B cell (primary cell): ENCODE measurements around the gene RASD1. TPM values are rescaled to one million over a fixed set of nuclear protein-coding genes. Genes with fewer than 3 reads are reported as not detected.

ENCODE experiments used
- ATAC-seq: fragments of 200-7000 bp; cut with Tn5 transposase; one replicate; pipeline ENCODE4 v1.10.0; 2021; ENCODE audit warnings: low read depth, mild to moderate bottlenecking, moderate number of reproducible peaks, moderate library complexity
- CTCF ChIA-PET: fragments of 350-600 bp; sonication (Branson Sonifier 250); formaldehyde crosslinking; loops from one replicate; lab custom pipeline; 2021; ENCODE audit warnings: antibody characterized with exemption, inconsistent platforms; lab: Charles Lee
- POLR2A ChIA-PET: fragments of 350-600 bp; sonication (Branson Sonifier 250); formaldehyde crosslinking; loops from one replicate; lab custom pipeline; 2021; ENCODE audit warnings: antibody characterized with exemption; lab: Charles Lee
- DNase-seq: peaks from one replicate; pipeline ENCODE4 v3.0.0; 2013
- H2AFZ ChIP-seq: 2 replicates; pipeline ENCODE4 v1.6.1; 2012; ENCODE audit warnings: mild to moderate bottlenecking, low read depth, low read length; ENCODE audit not compliant: insufficient read depth, poor library complexity, severe bottlenecking
- H3K27ac ChIP-seq, 2 donors: 1 replicate in 1 of 2; 2 replicates in 1 of 2; pipeline ENCODE4 v1.5.1; 2012 to 2013; ENCODE audit warnings: low read length in 2 of 2, mild to moderate bottlenecking in 2 of 2, moderate library complexity in 1 of 2
- H3K27me3 ChIP-seq, 4 experiments: fragments of 200-600 bp in 1 of 4; sonication (generic) in 1 of 4; replicated peaks in 1 of 4; 1 replicate in 2 of 4; 2 replicates in 2 of 4; pipeline versions ENCODE4 v1.6.1 to v1.7.0; 2013 to 2016; ENCODE audit warnings: low read length in 3 of 4, mild to moderate bottlenecking in 2 of 4, mixed read lengths in 1 of 4, moderate library complexity in 1 of 4; ENCODE audit not compliant: insufficient read depth in 4 of 4, control insufficient read depth in 3 of 4; ENCODE audit errors: control extremely low read depth in 1 of 4
- H3K36me3 ChIP-seq, 2 experiments: replicated peaks in 1 of 2; 1 replicate in 1 of 2; 2 replicates in 1 of 2; pipeline versions ENCODE4 v1.6.1 to v1.7.1; 2013; ENCODE audit warnings: low read length in 1 of 2; ENCODE audit not compliant: insufficient read depth in 2 of 2, control insufficient read depth in 1 of 2; ENCODE audit errors: control extremely low read depth in 1 of 2, extremely low read depth in 1 of 2
- H3K4me1 ChIP-seq, 2 donors: fragments of 200-600 bp in 1 of 2; sonication (generic) in 1 of 2; 1 replicate in 1 of 2; 2 replicates in 1 of 2; pipeline versions ENCODE4 v1.5.1 to v1.6.1; 2013 to 2017; ENCODE audit warnings: low read length in 2 of 2; ENCODE audit not compliant: control insufficient read depth in 2 of 2, insufficient read depth in 2 of 2
- H3K4me2 ChIP-seq: replicated peaks from 2 replicates; pipeline ENCODE3; 2012; ENCODE audit warnings: mild to moderate bottlenecking, low read depth, low read length; ENCODE audit not compliant: poor library complexity, severe bottlenecking
- H3K4me3 ChIP-seq, 5 experiments: fragments of 200-600 bp in 1 of 5; sonication (generic) in 1 of 5; 1 replicate in 3 of 5; 2 replicates in 2 of 5; pipeline versions ENCODE4 v1.5.1 to v1.7.0; 2011 to 2016; ENCODE audit warnings: low read length in 4 of 5, mild to moderate bottlenecking in 4 of 5, low read depth in 2 of 5, control low read depth in 1 of 5, moderate library complexity in 1 of 5; ENCODE audit not compliant: insufficient read depth in 1 of 5; ENCODE audit errors: control extremely low read depth in 1 of 5, extremely low read depth in 1 of 5
- H3K79me2 ChIP-seq: fragments of 200-600 bp; sonication (generic); one replicate; pipeline ENCODE4 v1.6.0; 2016; ENCODE audit warnings: low read length; ENCODE audit not compliant: control insufficient read depth, insufficient read depth
- H3K9ac ChIP-seq: fragments of 200-600 bp; sonication (generic); 2 replicates; pipeline ENCODE4 v1.6.1; 2017; ENCODE audit warnings: mild to moderate bottlenecking, low read length, moderate library complexity
- H3K9me3 ChIP-seq, 3 donors: one replicate each; pipeline versions ENCODE4 v1.6.1 to v1.7.1; 2013; ENCODE audit warnings: low read length in 2 of 3; ENCODE audit not compliant: control insufficient read depth in 2 of 3, insufficient read depth in 1 of 3; ENCODE audit errors: control extremely low read depth in 1 of 3
- H4K20me1 ChIP-seq: 2 replicates; pipeline ENCODE4 v1.6.0; 2012; ENCODE audit warnings: mild to moderate bottlenecking, low read length; ENCODE audit not compliant: insufficient read depth, control insufficient read depth, poor library complexity, severe bottlenecking
- H3K27ac Mint-ChIP-seq: one replicate; pipeline ENCODE4 v1.8.0; 2021; ENCODE audit warnings: mixed read lengths
- H3K27me3 Mint-ChIP-seq: one replicate; pipeline ENCODE4 v1.8.0; 2021; ENCODE audit warnings: mixed read lengths
- H3K4me1 Mint-ChIP-seq: one replicate; pipeline ENCODE4 v1.8.0; 2021; ENCODE audit warnings: mixed read lengths
- H3K4me3 Mint-ChIP-seq: one replicate; pipeline ENCODE4 v1.8.0; 2021; ENCODE audit warnings: mixed read lengths
- H3K9me3 Mint-ChIP-seq: one replicate; pipeline ENCODE4 v1.8.0; 2022; ENCODE audit warnings: mixed read lengths; ENCODE audit not compliant: insufficient read depth
- CTCF ChIP-seq: fragments of 200-600 bp; IDR thresholded peaks from one replicate; pipeline ENCODE4 v1.8.0; 2022; ENCODE audit warnings: antibody characterized with exemption, mild to moderate bottlenecking
- EZH2 ChIP-seq: IDR thresholded peaks from 2 replicates; pipeline ENCODE4 v1.6.1; 2012; ENCODE audit warnings: borderline replicate concordance, low read depth, mild to moderate bottlenecking, moderate library complexity, low read length; ENCODE audit not compliant: insufficient read depth, poor library complexity, severe bottlenecking
- WGBS: methylation state at CpG from one replicate; pipeline ENCODE4 v1.1.5; 2013; ENCODE audit warnings: missing lambda C conversion rate; ENCODE audit not compliant: insufficient coverage; 5-methylcytosine and 5-hydroxymethylcytosine counted together
- intact Hi-C: fragments of 100-400 bp; cut with micrococcal nuclease; formaldehyde crosslinking; loops from one replicate; pipeline ENCODE4 v1.10.0; 2022
- polyA plus RNA-seq: library from polyadenylated mRNA; depleted of rRNA; stranded (reverse); fragments of >200 nt; gene quantifications from 2 replicates; pipeline ENCODE4 v1.2.3, GENCODE V29; 2012
- total RNA-seq, 2 donors: library from RNA; stranded (reverse); fragments of 120-200 nt in 1 of 2; gene quantifications; 1 replicate in 1 of 2; 2 replicates in 1 of 2; pipeline versions ENCODE4 v1.2.3 to v1.2.4, GENCODE V29; 2013 to 2022

RASD1 gene
- total and polyA plus RNA-seq, 2 donors (not counting 1 experiment from before 2014, with no cell fraction given): 0.95 to 3.2 TPM

- Mint-ChIP-seq H3K4me3 (no peak overlapping the region), H3K9me3 (no peaks in the 10 kb centered on the region), H3K27ac (no peak overlapping the region), H3K4me1 (no peaks in the 10 kb centered on the region), H3K27me3 (peaks cover 6% of the 10 kb centered on the region)
- CTCF ChIA-PET: interaction anchor here (1.6 kb wide), 1 partner anchor 8 kb away, joined by 4 read pairs; no protein-coding TSS in a partner anchor
- Histone ChIP-seq H3K36me3 (no peaks in the 10 kb centered on the region), H2AFZ (no peak overlapping the region), H4K20me1 (no peaks in the 10 kb centered on the region), H3K9me3 (no peaks in the 10 kb centered on the region), H3K27ac (no peak overlapping the region), H3K4me1 (no peaks in the 10 kb centered on the region), H3K9ac (no peak overlapping the region), H3K4me3 (no peak overlapping the region), H3K4me2 (no peak overlapping the region), H3K27me3 (no peaks in the 10 kb centered on the region), H3K79me2 (no peaks in the 10 kb centered on the region)
- 98% methylated on average over 5 of the region's 5 CpGs for WGBS
- no peak for ATAC-seq
- POLR2A ChIA-PET: no interaction called here
- DNase-seq: no peak
- intact Hi-C loops: no loop called here
- TF ChIP-seq EZH2: no peak
- TF ChIP-seq CTCF: no peak
Observed at GRCh38 chr17:17505151-17505550, 9.0 kb upstream of the RASD1 start.

GRCh38 chr17:17504341-17505140 lies 8.3 kb upstream of the RASD1 start:
- Histone ChIP-seq H3K4me1 (no peaks in the 10 kb centered on the region), H3K9me3 (no peaks in the 10 kb centered on the region), H3K79me2 (no peaks in the 10 kb centered on the region), H3K4me2 (no peak overlapping the region), H3K4me3 (no peak overlapping the region), H3K27ac (no peak overlapping the region), H4K20me1 (no peaks in the 10 kb centered on the region), H3K9ac (no peak overlapping the region), H2AFZ (no peak overlapping the region), H3K27me3 (peaks cover 0 to 2% (median 0%) of the 10 kb centered on the region in 4 experiments), H3K36me3 (no peaks in the 10 kb centered on the region)
- H3K4me3 Mint-ChIP-seq: no peak overlapping the region
- H3K4me1 Mint-ChIP-seq: no peaks in the 10 kb centered on the region
- no peak for DNase-seq
- no peak overlapping the region for H3K27ac Mint-ChIP-seq
- H3K27me3 Mint-ChIP-seq: peaks cover 6% of the 10 kb centered on the region
- WGBS: 91% methylated on average over 18 of the region's 20 CpGs
- TF ChIP-seq EZH2: no peak
- TF ChIP-seq CTCF: no peak
- ChIA-PET CTCF (interaction anchor here (1.6 kb wide), 1 partner anchor 8 kb away, joined by 4 read pairs; no protein-coding TSS in a partner anchor), POLR2A (no interaction called here)
- H3K9me3 Mint-ChIP-seq: no peaks in the 10 kb centered on the region
- intact Hi-C loops: no loop called here
- no peak for ATAC-seq
